ENCODE results near the gene FAF1. TPM values are rescaled to one million over a fixed set of nuclear protein-coding genes. Genes with fewer than 3 reads are reported as not detected.

Gene FAF1
- polyA plus RNA-seq, 1 of the 3 experiments (the other 2 are of a cell fraction), result 8.7 TPM

GRCh38 chr1:50940291-50940690, 19.8 kb downstream of the FAF1 start:
- TF ChIP-seq CTCF (IDR thresholded peaks at IDR 0.05), result no peak
- no peak for TF ChIP-seq PBX3 (IDR thresholded peaks at IDR 0.05)
- no peak for TF ChIP-seq NRF1 (IDR thresholded peaks at IDR 0.05; ENCODE audit: low read depth, low read length)
- TF ChIP-seq MEF2A (IDR thresholded peaks at IDR 0.05; ENCODE audit: borderline replicate concordance, low read depth), result no peak
- no peak for TF ChIP-seq MXI1 (IDR thresholded peaks at IDR 0.05; ENCODE audit: low read depth, low read length)
- no peak for TF ChIP-seq ELF1 (IDR thresholded peaks at IDR 0.05)
- no peak for TF ChIP-seq USF1 (IDR thresholded peaks at IDR 0.05; ENCODE audit: borderline replicate concordance, low read depth)
- TF ChIP-seq TCF12 (IDR thresholded peaks at IDR 0.05), result no peak
- no peak for TF ChIP-seq POLR2AphosphoS5 (IDR thresholded peaks at IDR 0.05; ENCODE audit: low read depth, low read length)
- no peak for TF ChIP-seq FOXJ3 (CRISPR knock-in tag; IDR thresholded peaks at IDR 0.05)
- Histone ChIP-seq H3K9me3 (no peaks in the 10 kb centered on the region), H3K4me2 (no peak overlapping the region), H3K27me3 (ENCODE audit: insufficient read depth) (no peaks in the 10 kb centered on the region), H3K9ac (no peak overlapping the region), H3K9me2 (no peaks in the 10 kb centered on the region), H3F3A (replicated peaks; ENCODE audit: insufficient read depth) (no peaks in the 10 kb centered on the region), H3K79me2 (ENCODE audit: insufficient read depth) (peaks cover 94% of the 10 kb centered on the region), H4K20me1 (ENCODE audit: insufficient read depth) (0 out of 2 replicates have a peak, but pooled peaks cover 10% of the 10 kb centered on the region), H3K27ac (ENCODE audit: low read depth in 2 of 2, low read length in 1 of 2) (no peak overlapping the region), H3K4me3 (ENCODE audit: low read depth in 2 of 2, low read length in 1 of 2) (no peak overlapping the region), H3K4me1 (ENCODE audit: control insufficient read depth in 1 of 2, insufficient read depth in 2 of 2, low read depth in 1 of 2, low read length in 1 of 2) (no peaks in the 10 kb centered on the region; a peak in 1 of 4 replicates), H3K36me3 (replicated peaks in 1 of 2; ENCODE audit: control insufficient read depth in 1 of 2, insufficient read depth in 2 of 2, low read length in 1 of 2) (no peaks in the 10 kb centered on the region), H2AFZ (ENCODE audit: low read depth) (no peak overlapping the region)
- ChIA-PET CTCF (interaction anchor here (1.2 to 8.4 kb wide), 2 partner anchors 11 to 249 kb away, joined by 3 to 43 read pairs; no protein-coding TSS in a partner anchor), POLR2A (no interaction called here)
- 95% methylated on average over 3 of the region's 3 CpGs for WGBS (ENCODE audit: low lambda C conversion rate)
- DNase-seq, result no peak

GRCh38 chr1:50936321-50936720, 23.7 kb downstream of the FAF1 start:
- no peaks in the 10 kb centered on the region for H3K27me3 ChIP-seq (ENCODE audit: insufficient read depth)
- ChIA-PET CTCF (interaction anchor here (1.0 to 1.2 kb wide), 3 partner anchors 9 to 253 kb away, joined by 4 to 5 read pairs (median 5); no protein-coding TSS in a partner anchor), POLR2A (no interaction called here)
- no peaks in the 10 kb centered on the region for H3K9me2 ChIP-seq
- no peak overlapping the region for H3K27ac ChIP-seq (ENCODE audit: low read depth in 2 of 2, low read length in 1 of 2)
- 93% methylated on average over 2 of the region's 2 CpGs for WGBS (ENCODE audit: low lambda C conversion rate)
- H3K36me3 ChIP-seq (replicated peaks in 1 of 2; ENCODE audit: control insufficient read depth in 1 of 2, insufficient read depth in 2 of 2, low read length in 1 of 2), result no peaks in the 10 kb centered on the region
- H3K4me2 ChIP-seq, result no peak overlapping the region
- H3K79me2 ChIP-seq (ENCODE audit: insufficient read depth), result peaks cover 81% of the 10 kb centered on the region
- H2AFZ ChIP-seq (ENCODE audit: low read depth), result no peak overlapping the region
- no peak for DNase-seq
- no peaks in the 10 kb centered on the region for H3K9me3 ChIP-seq
- H3K4me1 ChIP-seq (ENCODE audit: control insufficient read depth in 1 of 2, insufficient read depth in 2 of 2, low read depth in 1 of 2, low read length in 1 of 2), result no peaks in the 10 kb centered on the region
- no peaks in the 10 kb centered on the region for H3F3A ChIP-seq (replicated peaks; ENCODE audit: insufficient read depth)
- H4K20me1 ChIP-seq (ENCODE audit: insufficient read depth), result no peaks in the 10 kb centered on the region
- no peak overlapping the region for H3K4me3 ChIP-seq (ENCODE audit: low read depth in 2 of 2, low read length in 1 of 2)
- H3K9ac ChIP-seq, result no peak overlapping the region
- no peak for TF ChIP-seq MEF2A (IDR thresholded peaks at IDR 0.05; ENCODE audit: borderline replicate concordance, low read depth)
- TF ChIP-seq POLR2AphosphoS5 (IDR thresholded peaks at IDR 0.05; ENCODE audit: low read depth, low read length), result no peak
- no peak for TF ChIP-seq EP300 (IDR thresholded peaks at IDR 0.05; ENCODE audit: borderline replicate concordance in 1 of 2, low read depth in 1 of 2, low read length in 1 of 2)
- no peak for TF ChIP-seq USF1 (IDR thresholded peaks at IDR 0.05; ENCODE audit: borderline replicate concordance, low read depth)
- TF ChIP-seq NRF1 (IDR thresholded peaks at IDR 0.05; ENCODE audit: low read depth, low read length), result no peak
- TF ChIP-seq RCOR1 (IDR thresholded peaks at IDR 0.05; ENCODE audit: low read length), result no peak
- no peak for TF ChIP-seq USF2 (IDR thresholded peaks at IDR 0.05; ENCODE audit: borderline replicate concordance, low read depth, low read length)
- no peak for TF ChIP-seq FOXM1 (IDR thresholded peaks at IDR 0.05; ENCODE audit: low read depth)
- no peak for TF ChIP-seq IRF3 (IDR thresholded peaks at IDR 0.05; ENCODE audit: low read depth, low read length)
- no peak for TF ChIP-seq FOXJ3 (CRISPR knock-in tag; IDR thresholded peaks at IDR 0.05)
- no peak for TF ChIP-seq NFIC (IDR thresholded peaks at IDR 0.05; ENCODE audit: borderline replicate concordance)
- TF ChIP-seq CTCF (IDR thresholded peaks at IDR 0.05), result no peak
- no peak for TF ChIP-seq PBX3 (IDR thresholded peaks at IDR 0.05)
